Measurements from ENCODE around the gene LCN6. TPM values are rescaled to one million over a fixed set of nuclear protein-coding genes. Genes with fewer than 3 reads are reported as not detected.
"Not testable (repeated sequence)": the region's sequence is repeated elsewhere in the genome, so short reads cannot be mapped to it uniquely, and the experiment has no call there.

Gene LCN6
- total and polyA plus RNA-seq, 4 donors, result 1.4 to 12.3 (median 8.6) TPM; not detected in 1

- no peak overlapping the region for H3K9ac ChIP-seq (ENCODE audit: insufficient read depth in 1 of 2, low read length in 2 of 2)
- 18 to 26% methylated on average over 21 of the region's 21 CpGs for WGBS, 2 donors
- no peaks in the 10 kb centered on the region for H3K27me3 ChIP-seq (ENCODE audit: control insufficient read depth in 3 of 3, insufficient read depth in 3 of 3, low read length in 2 of 3)
- TF ChIP-seq CTCF (IDR thresholded peaks at IDR 0.05; ENCODE audit: control extremely low read depth, extremely low read depth), result peak; percentile 97
- peaks cover 0 to 20% (median 7%) of the 10 kb centered on the region in 5 donors for H3K4me1 ChIP-seq (ENCODE audit: control insufficient read depth in 5 of 5, insufficient read depth in 5 of 5, low read length in 5 of 5)
- H3K36me3 ChIP-seq (ENCODE audit: control insufficient read depth in 4 of 4, insufficient read depth in 4 of 4, low read length in 4 of 4), result peaks cover 0 to 1% (median 0%) of the 10 kb centered on the region in 4 donors
- no peak overlapping the region for H3K27ac ChIP-seq (ENCODE audit: low read depth in 1 of 2, low read length in 1 of 2)
- H3K4me3 ChIP-seq, result no peak overlapping the region
- peak; percentile 76 to 83 (median 80) for DNase-seq
- H3K9me3 ChIP-seq (ENCODE audit: control insufficient read depth in 4 of 4, insufficient read depth in 3 of 4, low read length in 3 of 4), result no peaks in the 10 kb centered on the region
- no peak for ATAC-seq (ENCODE audit: insufficient read depth, low FRiP score)
These were observed 39.5 kb upstream of the LCN6 start for GRCh38 chr9:136787690-136788400.

GRCh38 chr9:136786983-136787382, 38.7 kb upstream of the LCN6 start:
- 37 to 55% methylated on average over 4 of the region's 4 CpGs for WGBS, 2 donors
- not testable (repeated sequence) for DNase-seq; H3K27me3 ChIP-seq (ENCODE audit: control insufficient read depth in 3 of 3, insufficient read depth in 3 of 3, low read length in 2 of 3); H3K4me3 ChIP-seq; H3K36me3 ChIP-seq (ENCODE audit: control insufficient read depth in 4 of 4, insufficient read depth in 4 of 4, low read length in 4 of 4); H3K9ac ChIP-seq (ENCODE audit: insufficient read depth in 1 of 2, low read length in 2 of 2); H3K27ac ChIP-seq (ENCODE audit: low read depth in 1 of 2, low read length in 1 of 2); ATAC-seq (ENCODE audit: insufficient read depth, low FRiP score); H3K9me3 ChIP-seq (ENCODE audit: control insufficient read depth in 4 of 4, insufficient read depth in 3 of 4, low read length in 3 of 4)
- H3K4me1 ChIP-seq (ENCODE audit: control insufficient read depth in 5 of 5, insufficient read depth in 5 of 5, low read length in 5 of 5), result peaks cover 0 to 17% (median 4%) of the 10 kb centered on the region in 5 donors

GRCh38 chr9:136786451-136786850, 38.1 kb upstream of the LCN6 start:
- ATAC-seq (ENCODE audit: insufficient read depth, low FRiP score) (no peak), DNase-seq (no peak)
- Histone ChIP-seq H3K4me3 (no peak overlapping the region), H3K36me3 (ENCODE audit: control insufficient read depth in 4 of 4, insufficient read depth in 4 of 4, low read length in 4 of 4) (no peaks in the 10 kb centered on the region), H3K9ac (ENCODE audit: insufficient read depth in 1 of 2, low read length in 2 of 2) (no peak overlapping the region), H3K27ac (ENCODE audit: low read depth in 1 of 2, low read length in 1 of 2) (no peak overlapping the region), H3K4me1 (ENCODE audit: control insufficient read depth in 5 of 5, insufficient read depth in 5 of 5, low read length in 5 of 5) (peaks cover 0 to 15% (median 4%) of the 10 kb centered on the region in 5 donors), H3K9me3 (ENCODE audit: control insufficient read depth in 4 of 4, insufficient read depth in 3 of 4, low read length in 3 of 4) (no peaks in the 10 kb centered on the region), H3K27me3 (ENCODE audit: control insufficient read depth in 3 of 3, insufficient read depth in 3 of 3, low read length in 2 of 3) (no peaks in the 10 kb centered on the region)
- WGBS, 2 donors, result 77 to 87% methylated on average over 10 of the region's 10 CpGs
- TF ChIP-seq CTCF (IDR thresholded peaks at IDR 0.05; ENCODE audit: control extremely low read depth, extremely low read depth), result no peak

GRCh38 chr9:136785565-136786355, 37.4 kb upstream of the LCN6 start:
- H3K27ac ChIP-seq (ENCODE audit: low read depth in 1 of 2, low read length in 1 of 2); H3K4me3 ChIP-seq; H3K36me3 ChIP-seq (ENCODE audit: control insufficient read depth in 4 of 4, insufficient read depth in 4 of 4, low read length in 4 of 4); DNase-seq; ATAC-seq (ENCODE audit: insufficient read depth, low FRiP score); H3K9ac ChIP-seq (ENCODE audit: insufficient read depth in 1 of 2, low read length in 2 of 2); H3K27me3 ChIP-seq (ENCODE audit: control insufficient read depth in 3 of 3, insufficient read depth in 3 of 3, low read length in 2 of 3); H3K9me3 ChIP-seq (ENCODE audit: control insufficient read depth in 4 of 4, insufficient read depth in 3 of 4, low read length in 3 of 4): not testable (repeated sequence)
- peaks cover 0 to 15% (median 4%) of the 10 kb centered on the region in 5 donors for H3K4me1 ChIP-seq (ENCODE audit: control insufficient read depth in 5 of 5, insufficient read depth in 5 of 5, low read length in 5 of 5)
- WGBS, 2 donors, result 89 to 90% methylated on average over 23 of the region's 23 CpGs

All from lung (tissue), 12 donors.